ENCODE data around the gene COL24A1. TPM values are rescaled to one million over a fixed set of nuclear protein-coding genes. Genes with fewer than 3 reads are reported as not detected.
A peak's percentile ranks its signal among the peaks of the same experiment; 100 is the strongest.
"Not testable (repeated sequence)": the region's sequence is repeated elsewhere in the genome, so short reads cannot be mapped to it uniquely, and the experiment has no call there.

COL24A1 gene
- polyA plus RNA-seq, 4 donors = 0.07 to 2.4 (median 0.27) TPM; not detected in 1

DNA sequence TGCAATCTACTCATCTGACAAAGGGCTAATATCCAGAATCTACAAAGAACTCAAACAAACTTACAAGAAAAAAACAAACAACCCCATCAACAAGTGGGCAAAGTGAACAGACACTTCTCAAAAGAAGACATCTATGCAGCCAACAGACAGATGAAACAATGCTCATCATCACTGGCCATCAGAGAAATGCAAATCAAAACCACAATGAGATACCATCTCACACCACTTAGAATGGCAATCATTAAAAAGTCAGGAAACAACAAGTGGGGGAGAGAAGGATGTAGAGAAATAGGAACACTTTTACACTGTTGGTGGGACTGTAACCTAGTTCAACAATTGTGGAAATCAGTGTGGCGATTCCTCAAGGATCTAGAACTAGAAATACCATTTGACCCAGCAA is 292.9 kb downstream of the COL24A1 start:
- H3K36me3 ChIP-seq (ENCODE audit: control insufficient read depth in 3 of 3, insufficient read depth in 2 of 3, low read depth in 1 of 3, low read length in 3 of 3); H3K9me3 ChIP-seq (ENCODE audit: control insufficient read depth in 2 of 2, insufficient read depth in 1 of 2, low read depth in 1 of 2, low read length in 1 of 2); H3K4me1 ChIP-seq (ENCODE audit: control insufficient read depth in 3 of 3, insufficient read depth in 2 of 3, low read depth in 1 of 3, low read length in 2 of 3); H3K27ac ChIP-seq (ENCODE audit: low read depth in 1 of 3, low read length in 2 of 3); H3K4me3 ChIP-seq (ENCODE audit: low read depth in 1 of 3, low read length in 3 of 3); DNase-seq; H3K27me3 ChIP-seq (ENCODE audit: control insufficient read depth in 3 of 3, insufficient read depth in 3 of 3, low read length in 3 of 3); FAIRE-seq: not testable (repeated sequence)
- WGBS, 3 donors = 90 to 100% (median 92%) methylated on average over 1 of the region's 1 CpG

DNA sequence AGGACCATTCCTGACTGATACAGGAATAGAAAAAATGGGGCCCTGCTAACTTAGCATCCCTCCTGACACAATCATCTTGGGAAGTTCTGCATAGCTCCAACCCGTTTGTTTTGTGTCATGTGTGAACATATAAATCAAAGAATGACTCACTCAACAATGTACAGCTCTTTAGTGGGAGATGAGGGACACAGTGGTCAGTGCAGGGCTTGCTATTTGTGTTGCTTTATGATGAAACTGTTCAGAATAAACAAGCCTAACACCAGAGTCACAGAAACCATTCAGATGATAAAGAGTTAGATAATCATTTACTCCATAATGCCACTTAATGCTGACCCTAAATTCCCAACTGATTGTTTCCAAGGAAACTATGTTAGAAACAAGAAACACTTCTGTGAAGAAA is 294.1 kb downstream of the COL24A1 start:
- FAIRE-seq (no peak), DNase-seq (peak in 1 of 2 donors; percentile 49)
- Histone ChIP-seq H3K4me3 (ENCODE audit: low read depth in 1 of 3, low read length in 3 of 3) (no peak overlapping the region), H3K4me1 (ENCODE audit: control insufficient read depth in 3 of 3, insufficient read depth in 2 of 3, low read depth in 1 of 3, low read length in 2 of 3) (no peaks in the 10 kb centered on the region), H3K9me3 (ENCODE audit: control insufficient read depth in 2 of 2, insufficient read depth in 1 of 2, low read depth in 1 of 2, low read length in 1 of 2) (no peaks in the 10 kb centered on the region), H3K36me3 (ENCODE audit: control insufficient read depth in 3 of 3, insufficient read depth in 2 of 3, low read depth in 1 of 3, low read length in 3 of 3) (no peaks in the 10 kb centered on the region), H3K27me3 (ENCODE audit: control insufficient read depth in 3 of 3, insufficient read depth in 3 of 3, low read length in 3 of 3) (no peaks in the 10 kb centered on the region), H3K27ac (ENCODE audit: low read depth in 1 of 3, low read length in 2 of 3) (no peak overlapping the region)
- WGBS, 3 donors = 0 to 30% (median 10%) methylated on average over 1 of the region's 1 CpG

- no peaks in the 10 kb centered on the region for H3K9me3 ChIP-seq (ENCODE audit: control insufficient read depth in 2 of 2, insufficient read depth in 1 of 2, low read depth in 1 of 2, low read length in 1 of 2)
- FAIRE-seq = no peak
- H3K4me3 ChIP-seq (ENCODE audit: low read depth in 1 of 3, low read length in 3 of 3) = no peak overlapping the region
- DNase-seq = no peak
- no peaks in the 10 kb centered on the region for H3K27me3 ChIP-seq (ENCODE audit: control insufficient read depth in 3 of 3, insufficient read depth in 3 of 3, low read length in 3 of 3)
- no peak overlapping the region for H3K27ac ChIP-seq (ENCODE audit: low read depth in 1 of 3, low read length in 2 of 3)
- H3K36me3 ChIP-seq (ENCODE audit: control insufficient read depth in 3 of 3, insufficient read depth in 2 of 3, low read depth in 1 of 3, low read length in 3 of 3) = no peaks in the 10 kb centered on the region
- no peaks in the 10 kb centered on the region for H3K4me1 ChIP-seq (ENCODE audit: control insufficient read depth in 3 of 3, insufficient read depth in 2 of 3, low read depth in 1 of 3, low read length in 2 of 3)
These were observed 298.6 kb downstream of the COL24A1 start for GRCh38 chr1:85857991-85858390.

DNA sequence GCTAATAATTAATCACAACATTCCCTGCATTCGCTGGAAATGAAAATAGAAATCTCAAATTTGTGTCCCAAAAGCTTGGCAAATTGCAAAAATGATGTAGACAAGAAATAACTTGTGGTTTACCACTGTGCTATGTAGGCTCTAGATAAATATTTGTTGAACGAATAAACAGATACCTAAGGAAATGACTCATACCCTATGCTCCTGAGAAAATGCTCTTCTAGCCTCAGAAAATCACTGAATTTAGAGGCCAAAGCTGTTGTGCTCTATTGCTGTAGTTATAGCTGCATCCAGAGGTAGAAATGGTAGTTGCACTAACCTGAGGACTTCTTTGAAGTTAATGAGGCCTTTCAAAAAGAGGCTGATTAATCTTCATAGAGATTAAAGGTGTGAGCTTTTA is 306.3 kb downstream of the COL24A1 start:
- FAIRE-seq = no peak
- DNase-seq = peak in 1 of 2 donors; percentile 13
- Histone ChIP-seq H3K9me3 (ENCODE audit: control insufficient read depth in 2 of 2, insufficient read depth in 1 of 2, low read depth in 1 of 2, low read length in 1 of 2) (no peaks in the 10 kb centered on the region), H3K4me1 (ENCODE audit: control insufficient read depth in 3 of 3, insufficient read depth in 2 of 3, low read depth in 1 of 3, low read length in 2 of 3) (no peaks in the 10 kb centered on the region), H3K27ac (ENCODE audit: low read depth in 1 of 3, low read length in 2 of 3) (no peak overlapping the region), H3K4me3 (ENCODE audit: low read depth in 1 of 3, low read length in 3 of 3) (no peak overlapping the region), H3K27me3 (ENCODE audit: control insufficient read depth in 3 of 3, insufficient read depth in 3 of 3, low read length in 3 of 3) (no peaks in the 10 kb centered on the region), H3K36me3 (ENCODE audit: control insufficient read depth in 3 of 3, insufficient read depth in 2 of 3, low read depth in 1 of 3, low read length in 3 of 3) (no peaks in the 10 kb centered on the region)
- 14 to 24% (median 21%) methylated on average over 2 of the region's 2 CpGs for WGBS, 3 donors

DNA sequence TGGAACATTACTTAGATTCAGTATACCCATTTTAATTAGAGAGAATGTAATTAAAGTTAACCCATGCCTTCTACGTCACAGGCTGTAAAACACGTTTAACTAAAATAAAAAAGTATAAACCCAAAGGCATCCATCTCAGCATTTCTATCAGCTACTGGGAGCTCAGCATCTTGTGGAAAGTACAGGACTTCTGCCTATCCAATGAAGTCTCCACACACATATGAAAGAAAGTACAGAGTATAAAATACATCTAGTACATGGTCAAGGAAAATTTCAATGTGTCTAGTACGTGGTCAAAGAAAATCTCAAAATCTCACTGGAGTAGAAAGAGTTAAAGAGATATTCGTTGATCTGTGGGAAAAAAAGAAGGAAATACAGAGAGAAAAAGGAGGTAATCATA is 306.9 kb downstream of the COL24A1 start:
- no peaks in the 10 kb centered on the region for H3K27me3 ChIP-seq (ENCODE audit: control insufficient read depth in 3 of 3, insufficient read depth in 3 of 3, low read length in 3 of 3)
- no peak for DNase-seq
- 39 to 55% (median 40%) methylated on average over 4 of the region's 4 CpGs for WGBS, 3 donors
- H3K9me3 ChIP-seq (ENCODE audit: control insufficient read depth in 2 of 2, insufficient read depth in 1 of 2, low read depth in 1 of 2, low read length in 1 of 2) = no peaks in the 10 kb centered on the region
- H3K4me3 ChIP-seq (ENCODE audit: low read depth in 1 of 3, low read length in 3 of 3) = no peak overlapping the region
- no peak for FAIRE-seq
- H3K4me1 ChIP-seq (ENCODE audit: control insufficient read depth in 3 of 3, insufficient read depth in 2 of 3, low read depth in 1 of 3, low read length in 2 of 3) = no peaks in the 10 kb centered on the region
- H3K36me3 ChIP-seq (ENCODE audit: control insufficient read depth in 3 of 3, insufficient read depth in 2 of 3, low read depth in 1 of 3, low read length in 3 of 3) = no peaks in the 10 kb centered on the region
- no peak overlapping the region for H3K27ac ChIP-seq (ENCODE audit: low read depth in 1 of 3, low read length in 2 of 3)

DNA sequence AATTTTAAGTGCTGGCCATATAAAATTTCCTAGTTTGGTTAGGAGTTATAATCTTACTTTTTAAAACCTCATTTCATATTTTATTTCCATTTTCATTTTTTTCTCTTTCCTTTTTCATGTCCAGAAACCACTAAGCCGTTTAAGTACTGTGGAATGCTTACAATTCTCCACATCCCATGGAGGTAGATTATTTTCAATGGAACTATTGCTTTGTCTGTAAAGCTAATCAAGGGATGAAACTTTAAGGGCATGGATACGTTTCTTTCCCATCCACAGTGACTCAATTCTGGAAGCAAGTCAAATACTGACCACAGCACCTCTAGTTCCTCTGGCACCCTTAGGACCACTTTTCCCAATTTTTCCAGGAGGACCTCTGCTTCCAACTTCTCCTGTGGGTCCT is 309.2 kb downstream of the COL24A1 start:
- DNase-seq (no peak), FAIRE-seq (no peak)
- Histone ChIP-seq H3K27me3 (ENCODE audit: control insufficient read depth in 3 of 3, insufficient read depth in 3 of 3, low read length in 3 of 3) (no peaks in the 10 kb centered on the region), H3K4me3 (ENCODE audit: low read depth in 1 of 3, low read length in 3 of 3) (no peak overlapping the region), H3K4me1 (ENCODE audit: control insufficient read depth in 3 of 3, insufficient read depth in 2 of 3, low read depth in 1 of 3, low read length in 2 of 3) (no peaks in the 10 kb centered on the region), H3K9me3 (ENCODE audit: control insufficient read depth in 2 of 2, insufficient read depth in 1 of 2, low read depth in 1 of 2, low read length in 1 of 2) (no peaks in the 10 kb centered on the region), H3K36me3 (ENCODE audit: control insufficient read depth in 3 of 3, insufficient read depth in 2 of 3, low read depth in 1 of 3, low read length in 3 of 3) (no peaks in the 10 kb centered on the region), H3K27ac (ENCODE audit: low read depth in 1 of 3, low read length in 2 of 3) (no peak overlapping the region)
- 52 to 67% (median 56%) methylated on average over 2 of the region's 2 CpGs for WGBS, 3 donors

DNA sequence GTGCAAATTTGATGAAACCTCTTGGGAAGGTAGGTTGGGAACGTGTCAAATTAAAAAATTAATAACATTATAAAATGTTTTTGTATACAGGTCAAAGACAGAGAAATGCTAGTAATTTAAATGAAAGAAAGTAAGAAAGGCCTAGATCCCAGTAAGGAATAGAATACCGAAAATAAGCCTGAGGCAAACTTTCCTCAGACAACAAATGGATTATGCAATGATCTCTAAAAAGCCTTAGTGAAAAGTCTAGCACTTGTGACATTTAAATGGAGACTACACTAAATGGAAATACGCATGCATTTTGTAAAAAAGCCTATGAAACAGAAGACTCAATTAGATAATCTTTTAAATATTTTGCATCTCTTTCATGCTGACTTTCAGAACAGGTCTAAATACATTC is 309.9 kb downstream of the COL24A1 start:
- Histone ChIP-seq H3K4me3 (ENCODE audit: low read depth in 1 of 3, low read length in 3 of 3) (no peak overlapping the region), H3K27me3 (ENCODE audit: control insufficient read depth in 3 of 3, insufficient read depth in 3 of 3, low read length in 3 of 3) (no peaks in the 10 kb centered on the region), H3K36me3 (ENCODE audit: control insufficient read depth in 3 of 3, insufficient read depth in 2 of 3, low read depth in 1 of 3, low read length in 3 of 3) (no peaks in the 10 kb centered on the region), H3K27ac (ENCODE audit: low read depth in 1 of 3, low read length in 2 of 3) (no peak overlapping the region), H3K9me3 (ENCODE audit: control insufficient read depth in 2 of 2, insufficient read depth in 1 of 2, low read depth in 1 of 2, low read length in 1 of 2) (no peaks in the 10 kb centered on the region), H3K4me1 (ENCODE audit: control insufficient read depth in 3 of 3, insufficient read depth in 2 of 3, low read depth in 1 of 3, low read length in 2 of 3) (no peaks in the 10 kb centered on the region)
- 64 to 79% (median 76%) methylated on average over 3 of the region's 3 CpGs for WGBS, 3 donors
- DNase-seq (no peak), FAIRE-seq (no peak)

- DNase-seq (no peak), FAIRE-seq (no peak)
- Histone ChIP-seq H3K4me3 (ENCODE audit: low read depth in 1 of 3, low read length in 3 of 3) (no peak overlapping the region), H3K27ac (ENCODE audit: low read depth in 1 of 3, low read length in 2 of 3) (no peak overlapping the region), H3K36me3 (ENCODE audit: control insufficient read depth in 3 of 3, insufficient read depth in 2 of 3, low read depth in 1 of 3, low read length in 3 of 3) (no peaks in the 10 kb centered on the region), H3K4me1 (ENCODE audit: control insufficient read depth in 3 of 3, insufficient read depth in 2 of 3, low read depth in 1 of 3, low read length in 2 of 3) (no peaks in the 10 kb centered on the region), H3K27me3 (ENCODE audit: control insufficient read depth in 3 of 3, insufficient read depth in 3 of 3, low read length in 3 of 3) (no peaks in the 10 kb centered on the region), H3K9me3 (ENCODE audit: control insufficient read depth in 2 of 2, insufficient read depth in 1 of 2, low read depth in 1 of 2, low read length in 1 of 2) (no peaks in the 10 kb centered on the region)
- WGBS, 3 donors = 23 to 61% (median 32%) methylated on average over 1 of the region's 1 CpG
These were observed 317.1 kb downstream of the COL24A1 start for GRCh38 chr1:85839459-85839858.

DNA sequence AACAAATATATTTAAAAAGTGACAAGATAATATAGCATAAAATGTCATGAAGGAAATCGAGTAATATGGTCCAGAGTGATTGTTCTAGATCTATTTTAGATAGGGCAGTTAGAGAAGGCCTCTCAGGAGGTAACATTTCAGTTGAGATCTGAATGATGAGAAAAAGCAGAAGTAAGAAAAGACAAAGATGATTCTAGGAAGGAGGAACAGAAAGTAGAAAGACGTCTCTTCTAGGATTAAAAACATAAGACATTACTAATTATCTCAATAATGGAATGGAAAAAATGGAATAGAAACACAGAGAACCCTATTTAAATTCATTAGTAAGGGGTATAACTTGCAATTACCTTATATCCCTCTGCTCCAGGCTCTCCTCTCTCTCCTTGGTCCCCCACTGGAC is 318.3 kb downstream of the COL24A1 start:
- Histone ChIP-seq H3K4me3 (ENCODE audit: low read depth in 1 of 3, low read length in 3 of 3) (no peak overlapping the region), H3K9me3 (ENCODE audit: control insufficient read depth in 2 of 2, insufficient read depth in 1 of 2, low read depth in 1 of 2, low read length in 1 of 2) (no peaks in the 10 kb centered on the region), H3K36me3 (ENCODE audit: control insufficient read depth in 3 of 3, insufficient read depth in 2 of 3, low read depth in 1 of 3, low read length in 3 of 3) (no peaks in the 10 kb centered on the region), H3K27ac (ENCODE audit: low read depth in 1 of 3, low read length in 2 of 3) (no peak overlapping the region), H3K4me1 (ENCODE audit: control insufficient read depth in 3 of 3, insufficient read depth in 2 of 3, low read depth in 1 of 3, low read length in 2 of 3) (no peaks in the 10 kb centered on the region), H3K27me3 (ENCODE audit: control insufficient read depth in 3 of 3, insufficient read depth in 3 of 3, low read length in 3 of 3) (no peaks in the 10 kb centered on the region)
- 40 to 61% (median 51%) methylated on average over 2 of the region's 2 CpGs for WGBS, 3 donors
- no peak for DNase-seq
- no peak for FAIRE-seq

Measured in small intestine (tissue), 7 donors.